ENCODE results near the gene CA4.

Gene CA4

GRCh38 chr17:60135951-60136666 is 13.7 kb upstream of the CA4 start:
- Histone ChIP-seq H3K9ac (ENCODE audit: low read length) (no peak overlapping the region), H3K4me1 (ENCODE audit: control insufficient read depth, insufficient read depth, low read length) (no peaks in the 10 kb centered on the region), H3K4me3 (ENCODE audit: low read length) (peak overlapping the region; percentile 86), H3K27ac (ENCODE audit: low read depth, low read length) (no peak overlapping the region), H3K27me3 (ENCODE audit: control insufficient read depth, insufficient read depth, low read length) (peaks cover 16% of the 10 kb centered on the region), H3K36me3 (ENCODE audit: control insufficient read depth, insufficient read depth, low read length) (no peaks in the 10 kb centered on the region)

DNA sequence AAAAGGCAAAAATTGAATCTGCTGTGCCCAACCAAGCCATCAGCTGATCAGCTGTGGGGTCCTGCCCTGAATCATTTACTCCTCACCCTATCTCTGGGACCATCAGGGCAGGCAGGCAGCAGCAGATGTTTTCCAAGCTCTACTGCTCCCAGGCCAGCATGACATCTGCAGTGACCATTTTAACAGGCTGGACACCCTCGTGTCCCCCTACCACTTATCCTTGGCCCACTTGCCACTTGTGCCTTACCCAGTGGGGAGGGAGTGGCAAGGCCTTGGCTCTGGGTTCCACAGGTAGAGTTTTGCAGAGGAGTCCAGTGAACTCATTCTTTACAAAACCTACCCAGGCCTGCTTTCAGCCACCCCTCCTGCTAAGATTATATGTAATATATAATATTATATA is 12.0 kb upstream of the CA4 start:
- Histone ChIP-seq H3K4me3 (ENCODE audit: low read length) (no peak overlapping the region), H3K27ac (ENCODE audit: low read depth, low read length) (no peak overlapping the region), H3K27me3 (ENCODE audit: control insufficient read depth, insufficient read depth, low read length) (peaks cover 19% of the 10 kb centered on the region), H3K9ac (ENCODE audit: low read length) (no peak overlapping the region), H3K36me3 (ENCODE audit: control insufficient read depth, insufficient read depth, low read length) (no peaks in the 10 kb centered on the region), H3K4me1 (ENCODE audit: control insufficient read depth, insufficient read depth, low read length) (no peaks in the 10 kb centered on the region)

GRCh38 chr17:60138769-60139437 is 10.9 kb upstream of the CA4 start:
- H3K4me3 ChIP-seq (ENCODE audit: low read length) = no peak overlapping the region
- no peaks in the 10 kb centered on the region for H3K36me3 ChIP-seq (ENCODE audit: control insufficient read depth, insufficient read depth, low read length)
- H3K27ac ChIP-seq (ENCODE audit: low read depth, low read length) = no peak overlapping the region
- no peak overlapping the region for H3K9ac ChIP-seq (ENCODE audit: low read length)
- H3K27me3 ChIP-seq (ENCODE audit: control insufficient read depth, insufficient read depth, low read length) = peaks cover 22% of the 10 kb centered on the region
- H3K4me1 ChIP-seq (ENCODE audit: control insufficient read depth, insufficient read depth, low read length) = no peaks in the 10 kb centered on the region

DNA sequence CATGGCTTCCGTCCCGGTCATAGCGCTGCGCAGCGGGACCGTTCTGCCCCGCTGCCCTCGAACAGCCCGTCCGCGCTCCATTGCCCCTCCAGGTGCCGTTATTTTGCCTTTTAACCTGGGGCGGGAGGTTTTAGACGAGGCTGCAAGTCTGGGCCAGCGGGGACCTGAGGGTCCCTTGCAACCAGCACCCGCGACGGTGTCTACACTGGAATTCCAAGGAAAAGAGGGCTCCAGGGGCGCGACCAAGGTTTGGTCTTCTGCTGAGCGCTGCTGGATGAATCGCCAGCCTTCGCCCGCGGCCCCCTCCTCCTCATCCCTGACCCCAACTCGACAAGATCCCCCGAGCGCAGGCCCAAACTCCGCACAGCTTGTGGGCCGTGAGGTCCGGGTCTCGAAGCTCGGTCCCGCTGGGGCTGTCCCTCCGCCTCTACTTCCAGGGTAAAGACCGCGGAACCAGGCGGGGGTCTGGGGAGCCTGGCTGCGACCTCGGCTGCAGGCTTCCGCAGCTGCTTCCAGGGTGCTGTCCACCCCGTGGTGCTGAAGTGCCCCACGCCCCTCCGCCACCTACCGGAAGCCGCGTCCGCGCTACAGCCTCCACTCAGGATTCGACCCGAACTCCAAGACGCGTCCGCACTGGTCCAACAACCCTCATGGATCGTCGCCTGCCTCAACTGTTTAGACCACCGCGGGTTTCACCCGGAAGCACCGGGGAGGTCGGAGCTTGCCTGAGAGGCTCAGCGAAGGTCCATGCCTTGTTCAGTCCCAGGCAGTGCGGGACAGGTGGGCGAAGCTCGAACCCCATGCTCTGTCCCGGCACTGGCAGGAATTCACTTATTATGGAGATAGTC is 10.1 kb upstream of the CA4 start:
- no peaks in the 10 kb centered on the region for H3K36me3 ChIP-seq (ENCODE audit: control insufficient read depth, insufficient read depth, low read length)
- no peaks in the 10 kb centered on the region for H3K4me1 ChIP-seq (ENCODE audit: control insufficient read depth, insufficient read depth, low read length)
- no peak overlapping the region for H3K27ac ChIP-seq (ENCODE audit: low read depth, low read length)
- no peak overlapping the region for H3K9ac ChIP-seq (ENCODE audit: low read length)
- H3K27me3 ChIP-seq (ENCODE audit: control insufficient read depth, insufficient read depth, low read length) = peaks cover 22% of the 10 kb centered on the region
- no peak overlapping the region for H3K4me3 ChIP-seq (ENCODE audit: low read length)

GRCh38 chr17:60141111-60142018 is 8.4 kb upstream of the CA4 start:
- H3K36me3 ChIP-seq (ENCODE audit: control insufficient read depth, insufficient read depth, low read length) = no peaks in the 10 kb centered on the region
- H3K4me3 ChIP-seq (ENCODE audit: low read length) = no peak overlapping the region
- H3K9ac ChIP-seq (ENCODE audit: low read length) = no peak overlapping the region
- H3K27me3 ChIP-seq (ENCODE audit: control insufficient read depth, insufficient read depth, low read length) = peaks cover 31% of the 10 kb centered on the region
- no peak overlapping the region for H3K27ac ChIP-seq (ENCODE audit: low read depth, low read length)
- no peaks in the 10 kb centered on the region for H3K4me1 ChIP-seq (ENCODE audit: control insufficient read depth, insufficient read depth, low read length)

- Histone ChIP-seq H3K9ac (ENCODE audit: low read length) (no peak overlapping the region), H3K27ac (ENCODE audit: low read depth, low read length) (no peak overlapping the region), H3K27me3 (ENCODE audit: control insufficient read depth, insufficient read depth, low read length) (peaks cover 38% of the 10 kb centered on the region), H3K4me3 (ENCODE audit: low read length) (peak overlapping the region; percentile 34), H3K4me1 (ENCODE audit: control insufficient read depth, insufficient read depth, low read length) (no peaks in the 10 kb centered on the region), H3K36me3 (ENCODE audit: control insufficient read depth, insufficient read depth, low read length) (no peaks in the 10 kb centered on the region)
Observed at GRCh38 chr17:60142872-60143499, 6.8 kb upstream of the CA4 start.

DNA sequence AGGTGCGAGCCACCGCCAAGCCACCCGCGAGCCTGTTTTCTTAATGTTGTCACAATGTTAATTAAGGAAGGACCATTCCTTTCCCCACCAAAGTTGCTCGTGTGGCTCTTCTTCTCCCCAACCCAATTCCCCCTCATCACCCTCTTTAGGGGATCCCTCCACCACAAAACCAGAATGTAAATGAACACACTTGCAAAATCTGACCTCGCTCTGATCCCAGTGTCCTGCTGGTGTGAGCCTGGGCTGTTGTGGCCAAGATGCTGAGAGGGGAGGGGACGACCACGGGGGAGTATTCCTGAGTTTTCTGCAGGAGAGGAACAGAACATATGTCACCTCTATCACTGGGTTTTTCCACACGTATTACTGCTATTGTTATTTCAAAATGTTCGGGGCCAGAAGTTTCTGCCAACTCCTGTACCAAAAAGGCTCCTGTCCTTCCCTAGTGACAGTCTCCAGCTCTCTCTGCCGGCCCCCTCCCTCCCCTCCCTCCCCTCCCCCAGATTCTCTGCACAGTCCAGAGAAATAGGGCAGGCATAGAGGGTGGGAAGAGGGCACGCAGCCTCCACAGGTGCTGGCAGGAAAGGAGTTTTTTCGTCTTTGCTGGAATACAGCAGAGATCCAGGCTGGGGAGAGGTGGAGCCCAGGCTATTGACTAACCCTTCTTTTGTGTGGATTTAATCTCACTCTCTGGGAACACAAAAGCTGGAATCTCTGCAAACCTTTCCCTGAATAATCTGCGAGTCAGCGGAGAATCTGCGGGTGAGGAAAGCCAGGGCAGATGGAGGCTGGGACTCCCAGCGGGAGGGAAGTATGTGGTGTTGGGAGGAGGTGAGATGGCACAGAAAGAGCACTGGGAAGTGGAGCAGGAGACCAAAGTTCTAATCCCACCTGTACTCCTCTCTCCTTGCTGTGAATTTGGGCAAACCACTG is 4.5 kb upstream of the CA4 start:
- Histone ChIP-seq H3K9ac (ENCODE audit: low read length) (no peak overlapping the region), H3K4me1 (ENCODE audit: control insufficient read depth, insufficient read depth, low read length) (no peaks in the 10 kb centered on the region), H3K36me3 (ENCODE audit: control insufficient read depth, insufficient read depth, low read length) (no peaks in the 10 kb centered on the region), H3K27me3 (ENCODE audit: control insufficient read depth, insufficient read depth, low read length) (peaks cover 37% of the 10 kb centered on the region), H3K27ac (ENCODE audit: low read depth, low read length) (no peak overlapping the region), H3K4me3 (ENCODE audit: low read length) (no peak overlapping the region)

DNA sequence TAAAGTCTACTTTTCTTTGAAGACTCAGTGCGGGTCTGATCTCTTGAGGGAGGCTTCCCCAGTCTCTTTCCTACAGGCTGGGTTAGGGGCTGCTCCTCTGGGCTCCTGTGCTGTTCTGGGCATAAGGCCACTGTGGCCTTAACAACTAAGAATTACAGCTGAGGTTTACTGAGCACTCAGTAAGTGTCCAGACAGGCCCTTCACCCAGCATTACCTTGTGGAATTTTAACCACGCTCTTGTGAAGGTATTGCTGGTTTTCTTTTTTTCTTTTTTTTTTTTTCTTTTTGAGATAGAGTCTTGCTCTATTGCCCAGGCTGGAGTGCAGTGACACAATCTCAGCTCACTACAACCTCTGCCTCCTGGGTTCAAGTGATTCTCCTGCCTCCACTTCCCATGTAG is 3.6 kb upstream of the CA4 start:
- H3K4me3 ChIP-seq (ENCODE audit: low read length) = no peak overlapping the region
- H3K27ac ChIP-seq (ENCODE audit: low read depth, low read length) = no peak overlapping the region
- peaks cover 40% of the 10 kb centered on the region for H3K27me3 ChIP-seq (ENCODE audit: control insufficient read depth, insufficient read depth, low read length)
- no peak overlapping the region for H3K9ac ChIP-seq (ENCODE audit: low read length)
- H3K4me1 ChIP-seq (ENCODE audit: control insufficient read depth, insufficient read depth, low read length) = no peaks in the 10 kb centered on the region
- H3K36me3 ChIP-seq (ENCODE audit: control insufficient read depth, insufficient read depth, low read length) = no peaks in the 10 kb centered on the region

GRCh38 chr17:60147553-60148223 is 2.1 kb upstream of the CA4 start:
- Histone ChIP-seq H3K9ac (ENCODE audit: low read length) (no peak overlapping the region), H3K27me3 (ENCODE audit: control insufficient read depth, insufficient read depth, low read length) (peaks cover 46% of the 10 kb centered on the region), H3K4me1 (ENCODE audit: control insufficient read depth, insufficient read depth, low read length) (no peaks in the 10 kb centered on the region), H3K4me3 (ENCODE audit: low read length) (no peak overlapping the region), H3K27ac (ENCODE audit: low read depth, low read length) (no peak overlapping the region), H3K36me3 (ENCODE audit: control insufficient read depth, insufficient read depth, low read length) (no peaks in the 10 kb centered on the region)

- Histone ChIP-seq H3K27me3 (ENCODE audit: control insufficient read depth, insufficient read depth, low read length) (peaks cover 43% of the 10 kb centered on the region), H3K36me3 (ENCODE audit: control insufficient read depth, insufficient read depth, low read length) (no peaks in the 10 kb centered on the region), H3K27ac (ENCODE audit: low read depth, low read length) (no peak overlapping the region), H3K9ac (ENCODE audit: low read length) (no peak overlapping the region), H3K4me1 (ENCODE audit: control insufficient read depth, insufficient read depth, low read length) (no peaks in the 10 kb centered on the region), H3K4me3 (ENCODE audit: low read length) (no peak overlapping the region)
Observed at GRCh38 chr17:60148373-60148772, 1.4 kb upstream of the CA4 start.

Data from rectal smooth muscle tissue (tissue), 1 donor.